GM20000 (cell line): Measurements from ENCODE around the gene STXBP1.

Experiments
- DNase-seq: peaks from one replicate; pipeline ENCODE4 v3.0.0; 2012; ENCODE audit warnings: low spot score
- CTCF ChIP-seq: IDR thresholded peaks from 2 replicates; pipeline ENCODE4 v1.5.1; 2012; ENCODE audit warnings: mild to moderate bottlenecking, control low read depth; ENCODE audit errors: extremely low read depth, missing control alignments

STXBP1 gene

DNA sequence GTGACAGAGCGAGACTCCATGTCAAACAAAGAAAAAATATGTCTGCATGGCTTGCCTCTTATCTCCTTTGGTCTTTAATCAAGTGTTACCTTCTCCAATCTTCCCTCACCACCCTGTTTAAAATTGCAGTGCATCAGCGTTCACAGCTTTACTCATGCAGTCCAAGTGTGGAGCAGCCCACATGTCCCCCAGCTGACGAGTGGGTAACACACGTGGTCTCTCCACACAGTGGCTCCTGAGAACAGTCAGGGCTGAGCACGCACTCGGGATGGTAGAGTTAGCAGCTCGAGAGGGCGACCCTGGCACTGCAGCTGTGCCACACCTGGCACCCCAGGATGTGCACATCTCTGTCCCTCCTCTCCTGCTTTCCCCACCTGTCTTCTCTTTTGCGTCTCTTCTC lies 68.8 kb downstream of the STXBP1 start:
- DNase-seq: no peak
- TF ChIP-seq CTCF: no peak

DNA sequence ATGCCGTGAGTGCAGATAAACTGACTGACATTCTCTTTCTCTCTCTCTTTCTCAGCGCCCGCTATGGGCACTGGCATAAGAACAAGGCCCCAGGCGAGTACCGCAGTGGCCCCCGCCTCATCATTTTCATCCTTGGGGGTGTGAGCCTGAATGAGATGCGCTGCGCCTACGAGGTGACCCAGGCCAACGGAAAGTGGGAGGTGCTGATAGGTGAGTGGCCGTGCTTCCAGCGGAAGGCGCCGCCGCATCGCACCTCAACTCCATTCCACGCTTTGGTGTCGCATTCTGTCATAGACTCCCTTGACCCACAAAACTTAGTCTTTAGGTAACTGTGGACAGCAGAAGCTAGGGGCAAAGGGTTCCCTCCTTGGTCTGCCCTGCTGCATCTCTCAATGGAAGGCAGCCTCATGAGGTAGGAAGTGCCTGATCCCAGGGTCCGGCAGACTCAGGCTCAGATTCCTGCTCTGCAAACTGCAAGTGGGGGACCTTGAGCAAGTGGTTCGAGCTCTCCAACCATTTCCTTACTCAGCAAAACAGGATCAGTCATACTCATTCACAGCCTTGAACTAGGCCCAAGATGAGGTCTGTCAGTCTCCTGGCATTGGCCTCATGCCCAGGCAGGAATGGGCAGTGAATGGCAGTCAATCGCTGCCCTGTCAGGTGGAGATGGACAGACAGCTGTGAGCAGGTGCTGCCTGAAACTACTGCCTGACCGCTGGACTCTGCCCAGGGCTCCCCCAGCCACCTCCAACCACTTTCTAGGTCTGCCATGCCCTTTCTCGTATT lies 70.5 kb downstream of the STXBP1 start:
- TF ChIP-seq CTCF: no peak

DNA sequence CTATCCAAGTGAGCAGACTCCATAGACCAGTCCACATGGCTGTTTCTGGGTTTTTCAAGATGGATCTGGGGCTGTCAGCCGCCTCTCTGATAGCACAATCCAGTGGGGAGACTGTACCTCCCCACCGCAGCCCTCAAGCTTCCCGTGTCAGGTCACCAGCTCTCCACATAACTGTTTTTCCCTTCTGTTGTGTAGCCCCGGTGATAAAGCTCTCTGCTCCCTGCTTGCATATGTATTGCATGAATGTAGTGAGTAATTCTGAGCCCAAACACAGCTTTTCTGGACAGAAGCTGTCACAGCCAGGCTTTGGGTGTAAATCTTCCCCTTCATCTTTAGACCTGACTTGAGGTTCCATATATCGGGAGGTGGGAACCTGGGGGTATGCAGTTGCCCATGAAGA lies 71.6 kb downstream of the STXBP1 start:
- no peak for TF ChIP-seq CTCF
- DNase-seq: no peak

More for the DNA sequence above, 70.5 kb downstream of the STXBP1 start:
- no peak for DNase-seq

DNA sequence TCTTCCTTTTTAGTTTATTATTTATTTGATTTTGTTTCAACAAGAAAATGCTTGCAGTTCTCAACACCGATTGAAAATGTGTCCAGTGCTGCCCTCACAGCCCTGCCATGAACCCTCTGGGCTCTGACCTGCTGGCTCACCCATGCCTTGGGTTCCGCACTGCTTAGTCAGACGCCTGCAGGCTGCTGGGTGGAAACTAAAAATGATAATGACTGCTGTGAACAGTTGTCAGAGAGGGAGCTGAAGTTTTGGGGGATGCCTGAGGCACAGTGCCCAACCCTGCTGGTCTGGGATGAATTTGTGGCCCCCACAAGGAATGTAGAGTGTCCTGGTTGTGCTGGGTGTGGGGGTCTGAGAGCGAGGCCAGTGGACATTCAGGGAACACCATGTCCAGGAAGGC lies 72.5 kb downstream of the STXBP1 start:
- DNase-seq: no peak
- no peak for TF ChIP-seq CTCF

- TF ChIP-seq CTCF: no peak
- no peak for DNase-seq
Observed at GRCh38 chr9:127686461-127687393, 74.7 kb downstream of the STXBP1 start.

GRCh38 chr9:127689329-127690000 lies 77.4 kb downstream of the STXBP1 start:
- no peak for TF ChIP-seq CTCF
- DNase-seq: no peak
